SK-N-SH treated with all-trans-retinoic acid at 6 μM for 48 hours (cell line): ENCODE measurements around the gene SERPINB1.

Experiments used
- ARNTL ChIP-seq: fragments of 450-650 bp; formaldehyde crosslinking; IDR thresholded peaks from 2 replicates; pipeline ENCODE4 v1.5.0; 2020; ENCODE audit warnings: low read depth, mild to moderate bottlenecking, moderate library complexity, borderline replicate concordance
- BACH2 ChIP-seq: fragments of 250-450 bp; sonication (Bioruptor Pico); IDR thresholded peaks from 2 replicates; pipeline ENCODE4 v1.9.0; 2021; ENCODE audit warnings: mild to moderate bottlenecking, borderline replicate concordance
- ESRRG ChIP-seq: fragments of 250-450 bp; sonication (Bioruptor Pico); IDR thresholded peaks from 2 replicates; pipeline ENCODE4 v1.6.1; 2021; ENCODE audit warnings: mild to moderate bottlenecking
- GLIS3 ChIP-seq: fragments of 250-450 bp; sonication (Bioruptor Pico); IDR thresholded peaks from 2 replicates; pipeline ENCODE4 v1.5.0; 2020; ENCODE audit warnings: mild to moderate bottlenecking, moderate library complexity
- PATZ1 ChIP-seq: fragments of 250-450 bp; sonication (Bioruptor Pico); IDR thresholded peaks from 2 replicates; pipeline ENCODE4 v1.8.0; 2020; ENCODE audit warnings: mild to moderate bottlenecking, moderate library complexity, borderline replicate concordance
- RARB ChIP-seq: fragments of 250-450 bp; sonication (Bioruptor Pico); IDR thresholded peaks from 2 replicates; pipeline ENCODE4 v1.8.0; 2021; ENCODE audit warnings: mild to moderate bottlenecking, moderate library complexity
- TCF4 ChIP-seq: fragments of 250-450 bp; sonication (Bioruptor Pico); IDR thresholded peaks from 2 replicates; pipeline ENCODE4 v1.8.0; 2021; ENCODE audit warnings: mild to moderate bottlenecking, moderate library complexity, borderline replicate concordance
- TSHZ2 ChIP-seq: fragments of 250-450 bp; sonication (Bioruptor Pico); IDR thresholded peaks from 2 replicates; pipeline ENCODE4 v1.5.0; 2020; ENCODE audit warnings: mild to moderate bottlenecking, moderate library complexity
- ZC3H10 ChIP-seq: fragments of 250-450 bp; sonication (Bioruptor Pico); IDR thresholded peaks from 2 replicates; pipeline ENCODE4 v1.5.1; 2021; ENCODE audit warnings: mild to moderate bottlenecking, moderate library complexity
- ZFP3 ChIP-seq: fragments of 250-450 bp; sonication (Bioruptor Pico); IDR thresholded peaks from 2 replicates; pipeline ENCODE4 v1.5.0; 2020; ENCODE audit warnings: mild to moderate bottlenecking, moderate library complexity
- ZFP30 ChIP-seq: fragments of 450-650 bp; formaldehyde crosslinking; IDR thresholded peaks from 2 replicates; pipeline ENCODE4 v1.5.0; 2022; ENCODE audit warnings: mild to moderate bottlenecking, moderate library complexity
- ZNF70 ChIP-seq: fragments of 450-650 bp; formaldehyde crosslinking; IDR thresholded peaks from 2 replicates; pipeline ENCODE4 v1.5.0; 2020; ENCODE audit warnings: mild to moderate bottlenecking, moderate library complexity
- TF ChIP-seq, protein P1 (sequence below): fragments of 250-450 bp; sonication (Bioruptor Pico); IDR thresholded peaks from 2 replicates; pipeline ENCODE4 v1.5.1; 2020; ENCODE audit warnings: low read depth, mild to moderate bottlenecking, moderate library complexity

- TF ChIP-seq TCF4 (CRISPR knock-in tag) = no peak
- no peak for TF ChIP-seq PATZ1 (CRISPR knock-in tag)
- TF ChIP-seq ZC3H10 (CRISPR knock-in tag) = no peak
- TF ChIP-seq ARNTL (CRISPR knock-in tag) = no peak
- TF ChIP-seq, protein P1, sequence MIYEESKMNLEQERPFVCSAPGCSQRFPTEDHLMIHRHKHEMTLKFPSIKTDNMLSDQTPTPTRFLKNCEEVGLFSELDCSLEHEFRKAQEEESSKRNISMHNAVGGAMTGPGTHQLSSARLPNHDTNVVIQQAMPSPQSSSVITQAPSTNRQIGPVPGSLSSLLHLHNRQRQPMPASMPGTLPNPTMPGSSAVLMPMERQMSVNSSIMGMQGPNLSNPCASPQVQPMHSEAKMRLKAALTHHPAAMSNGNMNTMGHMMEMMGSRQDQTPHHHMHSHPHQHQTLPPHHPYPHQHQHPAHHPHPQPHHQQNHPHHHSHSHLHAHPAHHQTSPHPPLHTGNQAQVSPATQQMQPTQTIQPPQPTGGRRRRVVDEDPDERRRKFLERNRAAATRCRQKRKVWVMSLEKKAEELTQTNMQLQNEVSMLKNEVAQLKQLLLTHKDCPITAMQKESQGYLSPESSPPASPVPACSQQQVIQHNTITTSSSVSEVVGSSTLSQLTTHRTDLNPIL (CRISPR knock-in tag) = no peak
- TF ChIP-seq ZFP3 (CRISPR knock-in tag) = no peak
- TF ChIP-seq ZFP30 (CRISPR knock-in tag) = no peak
- no peak for TF ChIP-seq RARB (CRISPR knock-in tag)
- TF ChIP-seq GLIS3 (CRISPR knock-in tag) = no peak
- TF ChIP-seq ESRRG (CRISPR knock-in tag) = no peak
- no peak for TF ChIP-seq BACH2 (CRISPR knock-in tag)
- TF ChIP-seq TSHZ2 (CRISPR knock-in tag) = no peak
- no peak for TF ChIP-seq ZNF70 (CRISPR knock-in tag)
These were observed 25.5 kb downstream of the SERPINB1 start for GRCh38 chr6:2816158-2816557.
